Stomach (tissue), 9 donors: ENCODE measurements around the gene TMEM179. TPM values are rescaled to one million over a fixed set of nuclear protein-coding genes. Genes with fewer than 3 reads are reported as not detected.
A peak's percentile ranks its signal among the peaks of the same experiment; 100 is the strongest.

ENCODE experiments used
- DNase-seq, 2 donors: peaks; one replicate each; pipeline versions ENCODE4 v3.0.0 to v3.0.0-alpha.2; 2013 to 2019
- H3K27ac ChIP-seq, 5 donors: fragments of 200-600 bp in 4 of 5; sonication (generic) in 4 of 5; one replicate each; pipeline ENCODE4 v1.5.1; 2013 to 2019; ENCODE audit warnings: mild to moderate bottlenecking in 1 of 5, moderate library complexity in 1 of 5
- H3K27me3 ChIP-seq, 3 donors: fragments of 200-600 bp; sonication (generic); one replicate each; pipeline ENCODE4 v1.5.1; 2017 to 2019; ENCODE audit warnings: mixed run types in 1 of 3
- H3K36me3 ChIP-seq, 4 donors: fragments of 200-600 bp; sonication (generic); 1 replicate in 3 of 4; 2 replicates in 1 of 4; pipeline ENCODE4 v1.5.1; 2016 to 2019
- H3K4me1 ChIP-seq, 4 donors: fragments of 200-600 bp; sonication (generic); one replicate each; pipeline ENCODE4 v1.5.1; 2016 to 2019
- H3K4me3 ChIP-seq, 4 donors: fragments of 200-600 bp; sonication (generic) in 3 of 4; one replicate each; pipeline ENCODE4 v1.5.1; 2016 to 2019; ENCODE audit warnings: mild to moderate bottlenecking in 1 of 4
- H3K9me3 ChIP-seq, 4 donors: fragments of 200-600 bp; sonication (generic); one replicate each; pipeline ENCODE4 v1.5.1; 2016 to 2019
- EP300 ChIP-seq: sonication (generic); formaldehyde crosslinking; IDR thresholded peaks from one replicate; pipeline ENCODE4 v1.6.1; 2017; ENCODE audit warnings: antibody characterized with exemption
- POLR2A ChIP-seq, 4 donors: fragments of 450-650 bp; IDR thresholded peaks; one replicate each; pipeline ENCODE4 v1.6.1; 2016; ENCODE audit warnings: antibody characterized with exemption in 4 of 4, control low read depth in 2 of 4, mild to moderate bottlenecking in 1 of 4, moderate library complexity in 1 of 4
- POLR2AphosphoS5 ChIP-seq, 3 donors: sonication (generic); formaldehyde crosslinking; IDR thresholded peaks; one replicate each; pipeline ENCODE4 v1.6.1; 2016; ENCODE audit warnings: antibody characterized with exemption in 3 of 3
- WGBS, 5 donors: extraction: QIAGEN DNeasy Blood & Tissue Kit in 3 of 5; methylation state at CpG; one replicate each; pipeline versions ENCODE4 v1.1.5 to v1.1.7; 2013 to 2018; 5-methylcytosine and 5-hydroxymethylcytosine counted together
- intact Hi-C: fragments of 100-400 bp; cut with DNase I; formaldehyde crosslinking; loops from one replicate; pipeline ENCODE4 v1.15.1; 2023; ENCODE audit warnings: low total_unique reads
- polyA plus RNA-seq, 3 donors: library from polyadenylated mRNA; stranded (reverse); fragments of 200-250 nt; gene quantifications; one replicate each; pipeline ENCODE4 v1.2.3, GENCODE V29; 2013
- total RNA-seq, 5 donors: library from RNA; depleted of rRNA; stranded (reverse); fragments of >200 nt; gene quantifications; one replicate each; pipeline versions ENCODE4 v1.1.0 to v1.2.3, GENCODE V29; 2014 to 2016
- TF ChIP-seq, protein P1 (sequence below), 7 experiments: fragments of 450-650 bp in 4 of 7; fragments of 200-600 bp in 3 of 7; sonication (generic) in 3 of 7; IDR thresholded peaks; one replicate each; pipeline ENCODE4 v1.5.1; 2016 to 2019; ENCODE audit warnings: antibody characterized with exemption in 7 of 7, control low read depth in 2 of 7, mild to moderate bottlenecking in 1 of 7
- donor health status: healthy with polysubstance abuse.
- donor health status: Bipolar disorder and iron deficiency.
- donor health status: healthy.

The TMEM179 gene
- total and polyA plus RNA-seq, 8 donors = 0.58 to 4.6 (median 0.92) TPM; not detected in 3

DNA sequence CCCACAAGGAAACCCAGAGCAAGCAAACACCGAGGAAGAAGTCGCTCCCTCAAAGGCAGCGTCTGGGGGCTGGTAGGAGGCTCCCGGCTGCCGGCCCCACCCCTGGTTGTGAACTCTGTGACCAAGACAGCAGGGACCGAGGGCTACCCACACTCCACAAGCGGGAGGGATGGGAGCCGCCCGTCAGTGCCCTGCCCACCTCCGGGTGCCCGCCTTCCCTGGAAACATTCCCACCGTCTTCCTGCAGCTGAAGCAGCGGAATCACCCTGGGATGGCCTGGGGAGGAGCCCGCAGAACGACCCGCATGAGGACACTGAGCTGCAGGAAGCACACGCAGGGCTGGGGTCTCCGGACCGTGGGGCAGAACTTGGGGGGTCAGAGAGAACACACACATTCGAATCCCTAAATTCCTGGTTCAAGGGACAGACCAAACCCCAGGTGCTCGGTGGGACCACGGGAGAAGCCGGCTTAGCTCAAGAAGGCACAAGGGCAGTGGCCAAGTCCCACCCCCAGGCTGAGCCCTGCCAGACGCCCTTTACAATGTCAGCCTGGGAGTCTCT, 58.5 kb downstream of the TMEM179 start:
- TF ChIP-seq POLR2AphosphoS5 (IDR thresholded peaks at IDR 0.05) = no peak
- no peak for TF ChIP-seq EP300
- no peak for TF ChIP-seq POLR2A (IDR thresholded peaks at IDR 0.05)
- TF ChIP-seq, protein P1, sequence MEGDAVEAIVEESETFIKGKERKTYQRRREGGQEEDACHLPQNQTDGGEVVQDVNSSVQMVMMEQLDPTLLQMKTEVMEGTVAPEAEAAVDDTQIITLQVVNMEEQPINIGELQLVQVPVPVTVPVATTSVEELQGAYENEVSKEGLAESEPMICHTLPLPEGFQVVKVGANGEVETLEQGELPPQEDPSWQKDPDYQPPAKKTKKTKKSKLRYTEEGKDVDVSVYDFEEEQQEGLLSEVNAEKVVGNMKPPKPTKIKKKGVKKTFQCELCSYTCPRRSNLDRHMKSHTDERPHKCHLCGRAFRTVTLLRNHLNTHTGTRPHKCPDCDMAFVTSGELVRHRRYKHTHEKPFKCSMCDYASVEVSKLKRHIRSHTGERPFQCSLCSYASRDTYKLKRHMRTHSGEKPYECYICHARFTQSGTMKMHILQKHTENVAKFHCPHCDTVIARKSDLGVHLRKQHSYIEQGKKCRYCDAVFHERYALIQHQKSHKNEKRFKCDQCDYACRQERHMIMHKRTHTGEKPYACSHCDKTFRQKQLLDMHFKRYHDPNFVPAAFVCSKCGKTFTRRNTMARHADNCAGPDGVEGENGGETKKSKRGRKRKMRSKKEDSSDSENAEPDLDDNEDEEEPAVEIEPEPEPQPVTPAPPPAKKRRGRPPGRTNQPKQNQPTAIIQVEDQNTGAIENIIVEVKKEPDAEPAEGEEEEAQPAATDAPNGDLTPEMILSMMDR (IDR thresholded peaks at IDR 0.05) = no peak
- Histone ChIP-seq H3K4me1 (peaks cover 0 to 8% (median 0%) of the 10 kb centered on the region in 4 donors), H3K36me3 (no peaks in the 10 kb centered on the region), H3K4me3 (no peak overlapping the region), H3K9me3 (no peaks in the 10 kb centered on the region), H3K27ac (no peak overlapping the region), H3K27me3 (peaks cover 0 to 82% (median 27%) of the 10 kb centered on the region in 3 donors)
- intact Hi-C loops = no loop called here
- WGBS, 5 donors = 22 to 40% (median 31%) methylated on average over 20 to 24 of the region's 24 CpGs
- DNase-seq = peak in 1 of 2 donors; percentile 38

DNA sequence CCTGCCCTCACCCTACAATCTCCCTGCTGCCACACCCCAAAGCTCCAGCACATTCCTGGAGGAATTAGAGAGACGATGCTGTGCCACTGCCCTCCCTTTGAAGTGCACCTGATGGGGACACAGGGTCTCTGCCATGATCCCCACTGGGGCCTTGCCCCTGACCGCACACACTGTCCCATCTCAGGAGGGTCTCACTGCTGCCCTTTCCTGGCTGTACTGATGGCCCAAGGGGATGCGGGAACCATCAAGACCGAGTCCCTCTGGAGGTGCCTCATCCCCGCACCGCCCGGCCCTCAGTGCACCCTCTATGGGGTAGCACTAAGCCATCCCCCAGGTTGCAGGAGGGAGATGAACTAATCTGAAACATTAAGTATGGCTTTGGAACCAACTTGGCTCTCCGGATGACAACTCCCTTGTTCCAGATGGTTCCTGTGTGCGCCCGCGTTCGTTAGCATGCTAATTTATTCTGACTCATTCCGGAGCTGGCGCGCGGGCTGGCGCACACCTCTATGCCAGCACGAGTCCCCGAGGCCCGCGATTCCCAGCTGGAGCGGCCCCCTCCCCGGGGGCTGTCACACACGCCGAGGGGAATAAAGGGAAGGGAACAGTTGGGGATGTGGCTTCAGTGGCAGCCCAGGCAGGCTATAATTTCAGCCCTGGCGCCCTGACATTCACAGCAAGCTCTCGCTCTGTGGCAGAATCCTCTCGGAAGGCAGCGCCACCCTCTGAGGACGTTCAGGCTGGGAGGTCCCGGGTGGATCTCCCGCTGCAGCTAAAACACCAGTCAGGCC, 59.2 kb downstream of the TMEM179 start:
- no peaks in the 10 kb centered on the region for H3K36me3 ChIP-seq
- H3K4me3 ChIP-seq = no peak overlapping the region
- no peaks in the 10 kb centered on the region for H3K9me3 ChIP-seq
- no peak overlapping the region for H3K27ac ChIP-seq
- H3K4me1 ChIP-seq = peaks cover 0 to 8% (median 0%) of the 10 kb centered on the region in 4 donors
- DNase-seq = no peak
- H3K27me3 ChIP-seq = peaks cover 0 to 79% (median 27%) of the 10 kb centered on the region in 3 donors
- no peak for TF ChIP-seq POLR2A (IDR thresholded peaks at IDR 0.05)
- TF ChIP-seq POLR2AphosphoS5 (IDR thresholded peaks at IDR 0.05) = no peak
- TF ChIP-seq EP300 = no peak
- TF ChIP-seq, protein P1 (IDR thresholded peaks at IDR 0.05) = no peak
- WGBS, 5 donors = 57 to 68% (median 61%) methylated on average over 20 to 32 of the region's 32 CpGs
- intact Hi-C loops = no loop called here

DNA sequence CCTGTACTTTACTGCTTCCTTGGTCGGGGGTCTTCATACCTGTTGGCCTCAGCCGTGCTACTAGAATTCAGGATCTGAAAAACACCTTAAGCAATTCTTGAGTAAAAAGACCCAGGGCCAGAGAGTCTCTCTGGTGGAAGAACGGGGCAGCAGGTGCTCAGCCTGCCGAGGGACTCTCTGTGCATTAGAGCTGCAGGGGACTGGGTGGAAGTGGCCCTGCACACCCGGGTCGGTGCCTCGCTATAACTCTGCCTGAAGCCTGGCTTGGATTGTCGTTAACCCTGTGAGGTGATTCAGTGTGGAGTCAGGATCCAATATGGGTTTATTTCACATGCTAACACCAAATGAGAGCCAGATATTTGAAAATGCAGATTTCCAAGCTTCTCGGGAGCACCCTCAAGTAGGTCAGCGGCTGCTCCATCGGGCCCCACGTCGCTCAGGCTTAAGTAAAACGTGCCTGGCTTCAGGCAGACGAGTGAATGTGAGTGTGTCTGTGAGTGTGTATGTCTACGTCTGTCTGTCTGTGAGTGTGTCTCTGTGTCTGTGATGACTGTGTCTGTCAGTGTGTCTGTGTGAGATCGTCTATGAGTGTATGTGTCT, 60.1 kb downstream of the TMEM179 start:
- H3K4me3 ChIP-seq = no peak overlapping the region
- no peak for DNase-seq
- no peak for TF ChIP-seq EP300
- TF ChIP-seq POLR2A (IDR thresholded peaks at IDR 0.05) = no peak
- TF ChIP-seq POLR2AphosphoS5 (IDR thresholded peaks at IDR 0.05) = no peak
- TF ChIP-seq, protein P1 (IDR thresholded peaks at IDR 0.05) = no peak
- H3K27ac ChIP-seq = no peak overlapping the region
- 70% methylated on average over 17 of the region's 17 CpGs for WGBS, 5 donors
- no peaks in the 10 kb centered on the region for H3K36me3 ChIP-seq
- H3K4me1 ChIP-seq = peaks cover 0 to 8% (median 0%) of the 10 kb centered on the region in 4 donors
- no peaks in the 10 kb centered on the region for H3K9me3 ChIP-seq
- intact Hi-C loops = no loop called here
- peaks cover 0 to 70% (median 27%) of the 10 kb centered on the region in 3 donors for H3K27me3 ChIP-seq
